HCT116 (cell line): ENCODE data around the gene PLAU.

Source experiments
- ATF3 ChIP-seq: IDR thresholded peaks from 2 replicates; pipeline ENCODE4 v1.6.1; 2012
- CTCF ChIP-seq, 3 experiments: fragments of 200-600 bp in 1 of 3; sonication (generic) in 1 of 3; IDR thresholded peaks in 2 of 3; conservative IDR thresholded peaks in 1 of 3; 2 replicates each; pipeline ENCODE4 v1.5.1; 2012 to 2017; ENCODE audit warnings: low read depth in 2 of 3, low read length in 2 of 3, antibody characterized with exemption in 1 of 3, borderline replicate concordance in 1 of 3, control low read depth in 1 of 3, mild to moderate bottlenecking in 1 of 3, mixed read lengths in 1 of 3, mixed run types in 1 of 3, moderate library complexity in 1 of 3; ENCODE audit not compliant: insufficient read depth in 1 of 3
- JUND ChIP-seq: IDR thresholded peaks from 2 replicates; pipeline ENCODE4 v1.6.1; 2012
- POLR2A ChIP-seq: IDR thresholded peaks from 2 replicates; pipeline ENCODE4 v1.7.0; 2011; ENCODE audit warnings: borderline replicate concordance; ENCODE audit not compliant: insufficient read depth, insufficient read length; ENCODE audit errors: extremely low read depth
- SP1 ChIP-seq: IDR thresholded peaks from 2 replicates; pipeline ENCODE4 v1.6.1; 2012; ENCODE audit warnings: low read depth
- TCF7L2 ChIP-seq: IDR thresholded peaks from 2 replicates; pipeline ENCODE4 v1.7.0; 2011; ENCODE audit warnings: borderline replicate concordance, inconsistent platforms; ENCODE audit not compliant: insufficient read depth, insufficient read length; ENCODE audit errors: extremely low read depth
- YY1 ChIP-seq: IDR thresholded peaks from 2 replicates; pipeline ENCODE4 v1.6.1; 2011; ENCODE audit warnings: low read length, low read depth, moderate library complexity, mild to moderate bottlenecking; ENCODE audit not compliant: insufficient replicate concordance; ENCODE audit errors: extremely low read depth
- ZNF274 ChIP-seq: fragments of 200-500 bp; sonication (Bioruptor generic); IDR thresholded peaks from 2 replicates; pipeline ENCODE4 v1.6.1; 2014; ENCODE audit warnings: mild to moderate bottlenecking, low read depth, low read length, inconsistent platforms
- TF ChIP-seq, protein P1 (sequence below): IDR thresholded peaks from 2 replicates; pipeline ENCODE4 v1.6.1; 2011; ENCODE audit warnings: mild to moderate bottlenecking, low read length, moderate library complexity; ENCODE audit not compliant: insufficient replicate concordance; ENCODE audit errors: extremely low read depth

DNA sequence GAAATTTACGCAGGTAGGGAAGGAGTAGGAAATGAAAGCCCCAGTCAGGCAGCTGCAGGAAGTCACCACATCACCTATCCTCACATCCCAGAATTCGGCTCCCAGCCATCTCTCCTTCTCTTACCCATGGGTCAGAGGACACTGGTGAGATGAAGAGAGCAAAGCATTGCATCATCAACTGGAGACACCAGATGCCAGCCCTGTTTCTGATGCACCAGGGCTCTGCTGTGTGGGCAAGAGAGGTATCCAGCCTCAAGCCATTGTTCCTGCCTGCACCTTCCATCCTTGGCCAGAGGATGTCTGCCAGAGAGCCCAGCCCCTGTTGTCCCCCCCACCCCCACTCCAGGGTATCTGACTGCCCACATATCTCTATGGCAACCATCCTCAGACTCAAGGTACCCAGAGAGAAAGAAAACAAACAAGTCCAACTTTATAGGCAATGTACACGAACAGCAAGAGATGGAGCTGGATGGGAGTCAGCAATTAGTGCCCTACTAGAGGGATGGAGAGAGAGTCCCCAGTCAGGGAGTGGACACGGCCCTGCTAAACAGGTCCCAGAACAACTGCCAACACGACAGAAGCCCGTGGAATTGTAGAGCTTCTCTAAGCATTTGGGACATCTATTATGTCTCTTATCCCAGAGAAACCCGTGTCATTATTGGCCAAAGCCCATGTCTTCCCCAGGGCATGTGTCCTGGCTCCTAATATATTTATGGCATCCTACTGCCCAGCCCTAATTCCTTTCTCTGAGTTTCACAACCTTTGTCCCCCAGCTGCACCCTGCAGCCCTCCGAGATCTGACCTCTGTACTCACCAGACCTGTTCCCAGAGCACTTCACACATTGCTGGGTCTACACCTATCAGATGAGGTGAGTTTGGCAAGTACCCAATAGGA lies 39.4 kb upstream of the PLAU start:
- no peak for TF ChIP-seq TCF7L2
- TF ChIP-seq JUND = no peak
- no peak for TF ChIP-seq CTCF (IDR thresholded peaks at IDR 0.05 in 2 of 3, conservative IDR thresholded peaks at IDR 0.05 in 1 of 3; ENCODE audit: borderline replicate concordance in 1 of 3, insufficient read depth in 1 of 3, low read depth in 2 of 3, low read length in 2 of 3)
- TF ChIP-seq YY1 = no peak
- TF ChIP-seq ZNF274 = no peak
- TF ChIP-seq POLR2A = no peak
- no peak for TF ChIP-seq SP1
- no peak for TF ChIP-seq ATF3
- TF ChIP-seq, protein P1, sequence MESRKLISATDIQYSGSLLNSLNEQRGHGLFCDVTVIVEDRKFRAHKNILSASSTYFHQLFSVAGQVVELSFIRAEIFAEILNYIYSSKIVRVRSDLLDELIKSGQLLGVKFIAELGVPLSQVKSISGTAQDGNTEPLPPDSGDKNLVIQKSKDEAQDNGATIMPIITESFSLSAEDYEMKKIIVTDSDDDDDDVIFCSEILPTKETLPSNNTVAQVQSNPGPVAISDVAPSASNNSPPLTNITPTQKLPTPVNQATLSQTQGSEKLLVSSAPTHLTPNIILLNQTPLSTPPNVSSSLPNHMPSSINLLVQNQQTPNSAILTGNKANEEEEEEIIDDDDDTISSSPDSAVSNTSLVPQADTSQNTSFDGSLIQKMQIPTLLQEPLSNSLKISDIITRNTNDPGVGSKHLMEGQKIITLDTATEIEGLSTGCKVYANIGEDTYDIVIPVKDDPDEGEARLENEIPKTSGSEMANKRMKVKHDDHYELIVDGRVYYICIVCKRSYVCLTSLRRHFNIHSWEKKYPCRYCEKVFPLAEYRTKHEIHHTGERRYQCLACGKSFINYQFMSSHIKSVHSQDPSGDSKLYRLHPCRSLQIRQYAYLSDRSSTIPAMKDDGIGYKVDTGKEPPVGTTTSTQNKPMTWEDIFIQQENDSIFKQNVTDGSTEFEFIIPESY = no peak
